ENCODE data around the gene NXPH4.

DNA sequence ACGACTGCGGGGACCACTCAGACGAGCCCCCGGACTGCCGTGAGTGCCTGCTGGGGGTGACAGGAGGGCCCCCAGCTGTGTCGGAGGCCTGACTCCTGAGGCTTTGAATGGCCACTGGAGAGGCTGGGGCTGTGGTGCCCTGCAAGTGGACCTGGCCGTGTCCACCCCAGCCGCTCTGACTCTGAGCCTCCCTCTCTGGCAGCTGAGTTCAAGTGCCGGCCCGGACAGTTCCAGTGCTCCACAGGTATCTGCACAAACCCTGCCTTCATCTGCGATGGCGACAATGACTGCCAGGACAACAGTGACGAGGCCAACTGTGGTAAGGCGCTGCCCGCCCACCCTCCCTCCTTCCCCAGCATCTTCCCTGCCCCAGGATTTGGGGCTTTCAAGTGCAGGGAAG lies 16.1 kb upstream of the NXPH4 start:
- TF ChIP-seq POLR2A (IDR thresholded peaks at IDR 0.05): no peak
- TF ChIP-seq, protein P1, sequence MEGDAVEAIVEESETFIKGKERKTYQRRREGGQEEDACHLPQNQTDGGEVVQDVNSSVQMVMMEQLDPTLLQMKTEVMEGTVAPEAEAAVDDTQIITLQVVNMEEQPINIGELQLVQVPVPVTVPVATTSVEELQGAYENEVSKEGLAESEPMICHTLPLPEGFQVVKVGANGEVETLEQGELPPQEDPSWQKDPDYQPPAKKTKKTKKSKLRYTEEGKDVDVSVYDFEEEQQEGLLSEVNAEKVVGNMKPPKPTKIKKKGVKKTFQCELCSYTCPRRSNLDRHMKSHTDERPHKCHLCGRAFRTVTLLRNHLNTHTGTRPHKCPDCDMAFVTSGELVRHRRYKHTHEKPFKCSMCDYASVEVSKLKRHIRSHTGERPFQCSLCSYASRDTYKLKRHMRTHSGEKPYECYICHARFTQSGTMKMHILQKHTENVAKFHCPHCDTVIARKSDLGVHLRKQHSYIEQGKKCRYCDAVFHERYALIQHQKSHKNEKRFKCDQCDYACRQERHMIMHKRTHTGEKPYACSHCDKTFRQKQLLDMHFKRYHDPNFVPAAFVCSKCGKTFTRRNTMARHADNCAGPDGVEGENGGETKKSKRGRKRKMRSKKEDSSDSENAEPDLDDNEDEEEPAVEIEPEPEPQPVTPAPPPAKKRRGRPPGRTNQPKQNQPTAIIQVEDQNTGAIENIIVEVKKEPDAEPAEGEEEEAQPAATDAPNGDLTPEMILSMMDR (IDR thresholded peaks at IDR 0.05): no peak

All from right lobe of liver (tissue), 4 donors.